H9 (cell line): ENCODE measurements around the gene NCAN. TPM values are rescaled to one million over a fixed set of nuclear protein-coding genes. Genes with fewer than 3 reads are reported as not detected.

Experiments used
- DNase-seq: peaks from one replicate; pipeline ENCODE4 v3.0.0-alpha.2; 2017
- H2AFZ ChIP-seq: one replicate; pipeline ENCODE4 v1.6.1; 2013; ENCODE audit warnings: mild to moderate bottlenecking, low read length, control low read depth, moderate library complexity
- H2AK5ac ChIP-seq: 2 replicates; pipeline ENCODE4 v1.6.1; 2013; ENCODE audit warnings: low read length, control low read depth, mixed read lengths; ENCODE audit not compliant: insufficient read length
- H2BK120ac ChIP-seq: one replicate; pipeline ENCODE4 v1.6.1; 2013; ENCODE audit warnings: low read depth, mild to moderate bottlenecking, low read length, control low read depth, inconsistent platforms; ENCODE audit not compliant: poor library complexity, severe bottlenecking
- H2BK12ac ChIP-seq: 2 replicates; pipeline ENCODE4 v1.6.1; 2013; ENCODE audit warnings: low read length, control low read depth, mixed read lengths, low read depth; ENCODE audit not compliant: insufficient read length
- H2BK15ac ChIP-seq: 2 replicates; pipeline ENCODE4 v1.6.1; 2013; ENCODE audit warnings: low read depth, low read length, control low read depth
- H2BK20ac ChIP-seq: one replicate; pipeline ENCODE4 v1.6.1; 2013; ENCODE audit warnings: low read depth, mild to moderate bottlenecking, low read length, control low read depth, inconsistent platforms; ENCODE audit not compliant: poor library complexity, severe bottlenecking
- H2BK5ac ChIP-seq: 2 replicates; pipeline ENCODE4 v1.6.1; 2013; ENCODE audit warnings: low read length, control low read depth, mixed read lengths; ENCODE audit not compliant: insufficient read length
- H3K14ac ChIP-seq: 2 replicates; pipeline ENCODE4 v1.6.1; 2013; ENCODE audit warnings: low read length, control low read depth; ENCODE audit not compliant: insufficient read depth
- H3K18ac ChIP-seq: 2 replicates; pipeline ENCODE4 v1.6.1; 2013; ENCODE audit warnings: low read depth, mild to moderate bottlenecking, mixed read lengths, low read length, control low read depth; ENCODE audit not compliant: insufficient read length
- H3K23ac ChIP-seq: 2 replicates; pipeline ENCODE4 v1.6.1; 2013; ENCODE audit warnings: low read length, control low read depth, mixed read lengths, low read depth; ENCODE audit not compliant: insufficient read length
- H3K23me2 ChIP-seq: 2 replicates; pipeline ENCODE4 v1.6.1; 2013; ENCODE audit warnings: low read depth, mild to moderate bottlenecking, mixed read lengths, low read length, control low read depth; ENCODE audit not compliant: insufficient read length, poor library complexity, severe bottlenecking
- H3K27ac ChIP-seq: 2 replicates; pipeline ENCODE4 v1.5.1; 2013; ENCODE audit warnings: low read length, control low read depth, mixed read lengths, low read depth; ENCODE audit not compliant: insufficient read length
- H3K27me3 ChIP-seq: 2 replicates; pipeline ENCODE4 v1.6.1; 2013; ENCODE audit warnings: low read length, control low read depth, inconsistent platforms; ENCODE audit not compliant: insufficient read depth
- H3K4ac ChIP-seq: 2 replicates; pipeline ENCODE4 v1.6.1; 2013; ENCODE audit warnings: low read depth, mild to moderate bottlenecking, control low read depth, inconsistent platforms, low read length, moderate library complexity
- H3K4me1 ChIP-seq: 2 replicates; pipeline ENCODE4 v1.6.1; 2013; ENCODE audit warnings: low read length, control low read depth, inconsistent platforms; ENCODE audit not compliant: insufficient read depth
- H3K4me2 ChIP-seq: 2 replicates; pipeline ENCODE4 v1.6.1; 2013; ENCODE audit warnings: low read length, control low read depth, mixed read lengths; ENCODE audit not compliant: insufficient read length, insufficient read depth
- H3K56ac ChIP-seq: 2 replicates; pipeline ENCODE4 v1.6.1; 2013; ENCODE audit warnings: low read depth, mild to moderate bottlenecking, mixed read lengths, low read length, control low read depth; ENCODE audit not compliant: insufficient read length
- H3K79me1 ChIP-seq: 2 replicates; pipeline ENCODE4 v1.6.1; 2013; ENCODE audit warnings: low read depth, mild to moderate bottlenecking, moderate library complexity, low read length, control low read depth, inconsistent platforms; ENCODE audit not compliant: insufficient read depth, poor library complexity, severe bottlenecking
- H3K79me2 ChIP-seq: 2 replicates; pipeline ENCODE4 v1.6.1; 2013; ENCODE audit warnings: low read length, control low read depth, inconsistent platforms; ENCODE audit not compliant: insufficient read depth
- H3K9ac ChIP-seq: 2 replicates; pipeline ENCODE4 v1.6.1; 2013; ENCODE audit warnings: low read length, control low read depth, mixed read lengths; ENCODE audit not compliant: insufficient read length; ENCODE audit errors: extremely low read depth
- H3K9me3 ChIP-seq: one replicate; pipeline ENCODE4 v1.6.1; 2013; ENCODE audit warnings: low read depth, low read length, inconsistent platforms; ENCODE audit not compliant: control insufficient read depth
- H3T11ph ChIP-seq: one replicate; pipeline ENCODE4 v1.6.1; 2013; ENCODE audit warnings: mild to moderate bottlenecking, low read length, control low read depth, inconsistent platforms
- H4K20me1 ChIP-seq: one replicate; pipeline ENCODE4 v1.6.1; 2013; ENCODE audit not compliant: control insufficient read depth, insufficient read length, insufficient read depth
- H4K5ac ChIP-seq: 2 replicates; pipeline ENCODE4 v1.6.1; 2013; ENCODE audit warnings: low read depth, mild to moderate bottlenecking, mixed read lengths, low read length, control low read depth; ENCODE audit not compliant: insufficient read length
- H4K8ac ChIP-seq: replicated peaks from 2 replicates; pipeline ENCODE4 v1.6.1; 2013; ENCODE audit warnings: low read length, control low read depth, mixed read lengths, low read depth; ENCODE audit not compliant: insufficient read length
- H4K91ac ChIP-seq: 2 replicates; pipeline ENCODE4 v1.6.1; 2013; ENCODE audit warnings: low read depth, mild to moderate bottlenecking, moderate library complexity, mixed read lengths, low read length, control low read depth; ENCODE audit not compliant: insufficient read length
- H3K27ac Mint-ChIP-seq, 3 experiments: 2 replicates in 2 of 3; 3 replicates in 1 of 3; pipeline ENCODE4 v1.8.0; 2020 to 2021; ENCODE audit warnings: mixed read lengths in 3 of 3, mild to moderate bottlenecking in 1 of 3, moderate library complexity in 1 of 3
- H3K27me3 Mint-ChIP-seq: 2 replicates; pipeline ENCODE4 v1.8.0; 2021; ENCODE audit warnings: low read depth, mild to moderate bottlenecking, moderate library complexity, mixed read lengths
- H3K36me3 Mint-ChIP-seq, 3 experiments: 2 replicates in 2 of 3; 3 replicates in 1 of 3; pipeline ENCODE4 v1.8.0; 2020 to 2021; ENCODE audit warnings: low read depth in 3 of 3, mixed read lengths in 3 of 3; ENCODE audit not compliant: insufficient read depth in 1 of 3
- H3K4me1 Mint-ChIP-seq, 2 experiments: 2 replicates each; pipeline ENCODE4 v1.8.0; 2020; ENCODE audit warnings: mixed read lengths in 2 of 2
- H3K4me3 Mint-ChIP-seq, 2 experiments: 2 replicates in 1 of 2; 3 replicates in 1 of 2; pipeline ENCODE4 v1.8.0; 2020 to 2021; ENCODE audit warnings: mild to moderate bottlenecking in 2 of 2, mixed read lengths in 2 of 2, moderate library complexity in 1 of 2
- H3K9me3 Mint-ChIP-seq, 2 experiments: 2 replicates in 1 of 2; 3 replicates in 1 of 2; pipeline ENCODE4 v1.8.0; 2020; ENCODE audit warnings: mild to moderate bottlenecking in 2 of 2, mixed read lengths in 2 of 2, moderate library complexity in 1 of 2
- CTCF ChIP-seq: fragments of 200-600 bp; sonication (generic); conservative IDR thresholded peaks from 3 replicates; pipeline ENCODE4 v1.8.0; 2021; ENCODE audit warnings: antibody characterized with exemption, mild to moderate bottlenecking
- total RNA-seq: library from RNA; stranded (reverse); gene quantifications from 2 replicates; pipeline ENCODE4 v1.2.1, GENCODE V29; 2021

NCAN gene
- total RNA-seq, 1 experiment from 2014 or later = 1.6 TPM

GRCh38 chr19:19239675-19240074, 27.9 kb downstream of the NCAN start:
- H3K4me3 Mint-ChIP-seq = no peak overlapping the region
- no peaks in the 10 kb centered on the region for H3K79me2 ChIP-seq
- H3T11ph ChIP-seq = no peak overlapping the region
- peaks cover 4% of the 10 kb centered on the region for H3K9me3 ChIP-seq
- peaks cover 38% of the 10 kb centered on the region for H3K27me3 Mint-ChIP-seq
- TF ChIP-seq CTCF = no peak
- H3K23me2 ChIP-seq = no peaks in the 10 kb centered on the region
- H2BK20ac ChIP-seq = no peak overlapping the region
- H4K8ac ChIP-seq = no peak overlapping the region
- H2BK120ac ChIP-seq = no peak overlapping the region
- H3K23ac ChIP-seq = no peak overlapping the region
- DNase-seq = no peak
- no peak overlapping the region for H3K56ac ChIP-seq
- H3K4me1 Mint-ChIP-seq = 0 out of 4 replicates have a peak, but pooled peaks cover 0 to 3% of the 10 kb centered on the region in 2 experiments
- no peaks in the 10 kb centered on the region for H3K27me3 ChIP-seq
- no peak overlapping the region for H3K27ac ChIP-seq
- no peaks in the 10 kb centered on the region for H3K79me1 ChIP-seq
- H4K20me1 ChIP-seq = no peaks in the 10 kb centered on the region
- no peak overlapping the region for H3K4ac ChIP-seq
- no peaks in the 10 kb centered on the region for H3K4me1 ChIP-seq
- H4K91ac ChIP-seq = no peak overlapping the region
- H3K36me3 Mint-ChIP-seq = peaks cover 0 to 7% (median 5%) of the 10 kb centered on the region in 3 experiments; a peak in 3 of 7 replicates
- no peak overlapping the region for H2BK12ac ChIP-seq
- H2BK15ac ChIP-seq = no peak overlapping the region
- no peak overlapping the region for H3K14ac ChIP-seq
- no peak overlapping the region for H2BK5ac ChIP-seq
- H3K9ac ChIP-seq = no peak overlapping the region
- H2AFZ ChIP-seq = no peak overlapping the region
- H2AK5ac ChIP-seq = no peak overlapping the region
- no peak overlapping the region for H3K4me2 ChIP-seq
- H3K27ac Mint-ChIP-seq = no peak overlapping the region
- no peak overlapping the region for H4K5ac ChIP-seq
- H3K18ac ChIP-seq = no peak overlapping the region
- peaks cover 9 to 12% of the 10 kb centered on the region in 2 experiments for H3K9me3 Mint-ChIP-seq
